Neuronal stem cell (in vitro differentiated cells): ENCODE data around the gene SPNS2.
A peak's percentile ranks its signal among the peaks of the same experiment; 100 is the strongest.

ENCODE experiments used
- DNase-seq: peaks from one replicate; pipeline ENCODE4 v3.0.0-alpha.2; 2013; ENCODE audit warnings: low spot score
- H2AFZ ChIP-seq: one replicate; pipeline ENCODE4 v1.6.1; 2013; ENCODE audit warnings: mild to moderate bottlenecking, low read length, inconsistent platforms
- H2AK5ac ChIP-seq: 2 replicates; pipeline ENCODE4 v1.6.1; 2013; ENCODE audit warnings: low read depth, mild to moderate bottlenecking, inconsistent platforms, low read length, moderate library complexity, mixed read lengths
- H2BK120ac ChIP-seq: 2 replicates; pipeline ENCODE4 v1.6.1; 2013; ENCODE audit warnings: low read depth, mild to moderate bottlenecking, inconsistent platforms, low read length, moderate library complexity, mixed read lengths
- H2BK12ac ChIP-seq: one replicate; pipeline ENCODE4 v1.6.1; 2013; ENCODE audit warnings: low read length, inconsistent platforms
- H2BK15ac ChIP-seq: 2 replicates; pipeline ENCODE4 v1.6.1; 2013; ENCODE audit warnings: mild to moderate bottlenecking, low read length, inconsistent platforms, mixed read lengths
- H2BK5ac ChIP-seq: one replicate; pipeline ENCODE4 v1.6.1; 2013; ENCODE audit warnings: inconsistent platforms, mild to moderate bottlenecking, low read length, moderate library complexity
- H3K14ac ChIP-seq: one replicate; pipeline ENCODE4 v1.6.1; 2013; ENCODE audit warnings: low read length, inconsistent platforms
- H3K18ac ChIP-seq: 2 replicates; pipeline ENCODE4 v1.6.1; 2013; ENCODE audit warnings: low read length, inconsistent platforms
- H3K23ac ChIP-seq: 2 replicates; pipeline ENCODE4 v1.6.1; 2013; ENCODE audit warnings: low read depth, mild to moderate bottlenecking, mixed read lengths, low read length, inconsistent platforms; ENCODE audit not compliant: poor library complexity
- H3K27ac ChIP-seq: replicated peaks from 3 replicates; pipeline ENCODE4 v1.5.1; 2013; ENCODE audit warnings: low read length, inconsistent platforms
- H3K27me3 ChIP-seq, 3 experiments: 2 replicates each; pipeline ENCODE4 v1.6.1; 2013; ENCODE audit warnings: low read length in 3 of 3, mild to moderate bottlenecking in 2 of 3, inconsistent platforms in 1 of 3, low read depth in 1 of 3, mixed read lengths in 1 of 3, moderate library complexity in 1 of 3; ENCODE audit not compliant: control insufficient read depth in 3 of 3, insufficient read depth in 3 of 3
- H3K36me3 ChIP-seq, 2 donors: replicated peaks in 1 of 2; 2 replicates each; pipeline ENCODE4 v1.6.1; 2013; ENCODE audit warnings: low read length in 2 of 2; ENCODE audit not compliant: control insufficient read depth in 2 of 2, insufficient read depth in 2 of 2
- H3K4ac ChIP-seq: 2 replicates; pipeline ENCODE4 v1.6.1; 2013; ENCODE audit warnings: inconsistent platforms, mild to moderate bottlenecking, low read length, moderate library complexity
- H3K4me1 ChIP-seq, 2 donors: 1 replicate in 1 of 2; 2 replicates in 1 of 2; pipeline ENCODE4 v1.6.1; 2013; ENCODE audit warnings: low read length in 2 of 2, low read depth in 1 of 2; ENCODE audit not compliant: control insufficient read depth in 2 of 2, insufficient read depth in 1 of 2
- H3K4me2 ChIP-seq: one replicate; pipeline ENCODE4 v1.6.1; 2013; ENCODE audit warnings: mild to moderate bottlenecking, low read length, inconsistent platforms; ENCODE audit not compliant: insufficient read depth, poor library complexity, severe bottlenecking
- H3K4me3 ChIP-seq, 2 donors: 2 replicates each; pipeline ENCODE4 v1.5.1; 2013; ENCODE audit warnings: low read length in 2 of 2, mild to moderate bottlenecking in 2 of 2, inconsistent platforms in 1 of 2, moderate library complexity in 1 of 2
- H3K79me1 ChIP-seq: one replicate; pipeline ENCODE4 v1.6.1; 2013; ENCODE audit warnings: low read depth, mild to moderate bottlenecking, inconsistent platforms, low read length, moderate library complexity
- H3K9ac ChIP-seq: one replicate; pipeline ENCODE4 v1.6.1; 2013; ENCODE audit warnings: mild to moderate bottlenecking, low read depth, low read length, inconsistent platforms; ENCODE audit not compliant: poor library complexity
- H3K9me3 ChIP-seq, 2 donors: replicated peaks in 1 of 2; 2 replicates each; pipeline versions ENCODE3 to v1.6.1; 2013; ENCODE audit warnings: low read length in 2 of 2, mild to moderate bottlenecking in 2 of 2, inconsistent platforms in 1 of 2, low read depth in 1 of 2, mixed read lengths in 1 of 2, moderate library complexity in 1 of 2; ENCODE audit not compliant: control insufficient read depth in 2 of 2, insufficient read depth in 1 of 2
- H4K8ac ChIP-seq: one replicate; pipeline ENCODE4 v1.6.1; 2013; ENCODE audit warnings: low read depth, mild to moderate bottlenecking, inconsistent platforms, low read length, moderate library complexity
- H4K91ac ChIP-seq: one replicate; pipeline ENCODE4 v1.6.1; 2013; ENCODE audit warnings: low read length, low read depth, mild to moderate bottlenecking, inconsistent platforms; ENCODE audit not compliant: poor library complexity
- WGBS, 2 donors: extraction: QIAGEN DNeasy Blood & Tissue Kit; methylation state at CpG; one replicate each; pipeline ENCODE4 v1.1.7; 2013; ENCODE audit warnings: missing lambda C conversion rate in 2 of 2, mixed read lengths in 1 of 2; ENCODE audit not compliant: insufficient read length in 2 of 2, insufficient replicate concordance in 1 of 2; ENCODE audit errors: extremely low coverage in 2 of 2; 5-methylcytosine and 5-hydroxymethylcytosine counted together

SPNS2 gene

GRCh38 chr17:4554997-4555799 is 56.5 kb downstream of the SPNS2 start, which contains the start of gene MYBBP1A:
Gene MYBBP1A, minus strand, starts transcription at chr17:4555384. Its CDS starts 60 bp downstream, at chr17:4555324.
- H2AFZ ChIP-seq, result peak within 1 kb of the TSS; percentile 93
- peak within 1 kb of the TSS; percentile 38 for H3K4ac ChIP-seq
- H3K36me3 ChIP-seq, result peaks cover 24 to 37% of the 10 kb centered on the region in 2 donors
- no peaks in the 10 kb centered on the region for H3K27me3 ChIP-seq
- H2BK120ac ChIP-seq, result no peak within 1 kb of the TSS
- H3K23ac ChIP-seq, result peak within 1 kb of the TSS; percentile 85
- no CpG with 5 or more reads among the region's 69 CpGs for WGBS, 2 donors
- peak within 1 kb of the TSS; percentile 52 for H4K8ac ChIP-seq
- H3K14ac ChIP-seq, result peak within 1 kb of the TSS; percentile 86
- H3K4me3 ChIP-seq, result peak within 1 kb of the TSS; percentile 92 to 93
- peak within 1 kb of the TSS; percentile 95 for H3K9ac ChIP-seq
- no peak within 1 kb of the TSS for H4K91ac ChIP-seq
- H2BK15ac ChIP-seq, result no peak within 1 kb of the TSS
- peak within 1 kb of the TSS; percentile 98 for H3K18ac ChIP-seq
- peaks cover 13 to 32% of the 10 kb centered on the region in 2 donors for H3K4me1 ChIP-seq
- H2AK5ac ChIP-seq, result peak within 1 kb of the TSS; percentile 95
- peak within 1 kb of the TSS; percentile 99 for H3K4me2 ChIP-seq
- DNase-seq, result peak; percentile 94
- no peaks in the 10 kb centered on the region for H3K9me3 ChIP-seq
- H2BK12ac ChIP-seq, result no peak within 1 kb of the TSS
- H3K79me1 ChIP-seq, result peaks cover 10% of the 10 kb centered on the region
- peak within 1 kb of the TSS; percentile 78 for H2BK5ac ChIP-seq
- H3K27ac ChIP-seq, result peak within 1 kb of the TSS; percentile 86

- Histone ChIP-seq H2BK15ac (no peak overlapping the region), H3K36me3 (peaks cover 17 to 28% of the 10 kb centered on the region in 2 donors), H2BK120ac (no peak overlapping the region), H3K14ac (no peak overlapping the region), H3K4me2 (peak overlapping the region; percentile 79), H2BK12ac (no peak overlapping the region), H2AK5ac (peak overlapping the region; percentile 83), H3K18ac (peak overlapping the region; percentile 79), H3K9me3 (no peaks in the 10 kb centered on the region), H3K9ac (peak overlapping the region; percentile 64), H3K23ac (no peak overlapping the region), H2BK5ac (peak overlapping the region; percentile 78), H3K79me1 (peaks cover 6% of the 10 kb centered on the region), H3K4me3 (peak overlapping the region; percentile 78 to 92), H4K91ac (no peak overlapping the region), H2AFZ (peak overlapping the region; percentile 93), H4K8ac (peak overlapping the region; percentile 52), H3K27me3 (peaks cover 0 to 4% (median 0%) of the 10 kb centered on the region in 3 experiments), H3K27ac (peak overlapping the region; percentile 86), H3K4ac (peak overlapping the region; percentile 38), H3K4me1 (peaks cover 13 to 32% of the 10 kb centered on the region in 2 donors)
- 100% methylated on average over 1 of the region's 17 CpGs; no CpG with 5 or more reads in 1 of the 2 donors for WGBS, 2 donors
- DNase-seq, result no peak
These were observed 57.4 kb downstream of the SPNS2 start for GRCh38 chr17:4555873-4556759.

- no peak for DNase-seq
- Histone ChIP-seq H2AK5ac (peak overlapping the region; percentile 12), H3K4me3 (no peak overlapping the region), H2BK5ac (no peak overlapping the region), H4K8ac (no peak overlapping the region), H2BK120ac (no peak overlapping the region), H3K27me3 (peaks cover 0 to 5% (median 0%) of the 10 kb centered on the region in 3 experiments), H3K4ac (no peak overlapping the region), H2AFZ (no peak overlapping the region), H3K27ac (no peak overlapping the region), H3K79me1 (peaks cover 4% of the 10 kb centered on the region), H3K4me2 (no peak overlapping the region), H3K14ac (no peak overlapping the region), H3K36me3 (peaks cover 12 to 21% of the 10 kb centered on the region in 2 donors), H4K91ac (no peak overlapping the region), H3K4me1 (peaks cover 13 to 32% of the 10 kb centered on the region in 2 donors), H3K9ac (no peak overlapping the region), H3K23ac (no peak overlapping the region), H2BK12ac (no peak overlapping the region), H3K9me3 (no peaks in the 10 kb centered on the region), H3K18ac (no peak overlapping the region), H2BK15ac (no peak overlapping the region)
- WGBS, 2 donors, result no CpG with 5 or more reads among the region's 4 CpGs
These were observed 58.3 kb downstream of the SPNS2 start for GRCh38 chr17:4556996-4557395.
